Pons (tissue), 1 donor: ENCODE data around the gene NUP210L.
A peak's percentile ranks its signal among the peaks of the same experiment; 100 is the strongest.

ENCODE experiments used
- DNase-seq: peaks from one replicate; pipeline ENCODE4 v3.0.0-alpha.2; 2016; ENCODE audit warnings: low spot score

NUP210L gene

DNA sequence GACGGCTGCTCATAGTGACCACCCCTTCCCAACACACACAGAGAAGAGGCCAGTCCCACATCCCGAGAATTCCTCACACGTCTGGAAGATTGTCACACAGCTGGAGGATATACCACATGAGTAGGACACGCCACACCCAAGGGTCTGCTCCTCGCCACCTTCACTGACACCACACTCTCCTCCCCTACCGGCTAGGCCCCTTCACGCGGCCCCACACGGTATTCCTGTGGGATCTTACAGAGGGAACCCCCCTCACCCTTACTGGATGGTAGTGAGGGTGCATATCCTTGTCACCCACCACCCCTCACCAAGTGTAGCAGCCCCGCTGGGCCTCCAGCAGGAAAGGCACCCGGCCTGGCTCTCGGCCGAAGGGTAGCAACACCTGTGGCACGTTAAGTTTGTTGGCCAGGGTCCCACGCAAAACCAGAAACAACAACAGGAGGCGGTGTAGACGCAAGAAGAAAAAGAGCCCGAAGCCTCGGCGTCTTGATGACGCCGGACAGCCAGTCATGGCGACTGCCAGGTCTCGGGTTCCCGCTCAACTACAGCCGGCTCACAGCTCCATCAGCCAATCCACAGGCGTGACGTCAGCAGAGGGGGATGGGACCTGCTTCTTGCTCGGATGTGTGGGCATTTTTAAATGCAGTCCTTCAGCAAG lies at the start of gene NUP210L:
Gene NUP210L (minus strand): TSS at position 540 of the 658 bp plus-strand sequence.
- no peak for DNase-seq

- no peak for DNase-seq
Measured at GRCh38 chr1:154199563-154199879, 44.6 kb upstream of the NUP210L start.

GRCh38 chr1:154198756-154199562 lies 44.1 kb upstream of the NUP210L start:
- DNase-seq, result peak; percentile 83

DNA sequence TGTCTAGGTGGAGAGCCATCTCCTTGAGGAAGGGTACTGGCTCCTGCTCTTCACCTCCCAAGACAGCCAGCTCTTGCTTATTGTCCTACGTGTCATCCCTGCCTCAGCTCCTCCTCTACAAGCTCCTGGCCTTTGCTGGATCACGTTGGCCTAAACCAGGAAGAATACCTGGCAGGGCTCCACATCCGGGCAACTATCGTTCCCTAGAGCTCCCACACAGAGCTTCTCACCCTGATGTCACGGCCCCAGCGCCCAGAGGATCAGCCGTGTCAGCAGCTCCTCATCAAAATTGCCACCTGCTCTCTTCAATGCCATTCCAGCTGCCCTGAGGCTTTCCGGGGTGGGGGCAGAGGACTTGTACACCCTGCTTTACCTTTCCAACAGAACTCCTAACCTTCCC lies 38.9 kb upstream of the NUP210L start:
- no peak for DNase-seq

- no peak for DNase-seq
Measured at GRCh38 chr1:154192476-154192875, 37.6 kb upstream of the NUP210L start.

GRCh38 chr1:154191990-154192461 lies 37.2 kb upstream of the NUP210L start, which contains the start of gene TPM3:
Gene TPM3 (minus strand): TSS chr1:154192100. CDS start chr1:154192018, 82 bp downstream.
- DNase-seq, result no peak

DNA sequence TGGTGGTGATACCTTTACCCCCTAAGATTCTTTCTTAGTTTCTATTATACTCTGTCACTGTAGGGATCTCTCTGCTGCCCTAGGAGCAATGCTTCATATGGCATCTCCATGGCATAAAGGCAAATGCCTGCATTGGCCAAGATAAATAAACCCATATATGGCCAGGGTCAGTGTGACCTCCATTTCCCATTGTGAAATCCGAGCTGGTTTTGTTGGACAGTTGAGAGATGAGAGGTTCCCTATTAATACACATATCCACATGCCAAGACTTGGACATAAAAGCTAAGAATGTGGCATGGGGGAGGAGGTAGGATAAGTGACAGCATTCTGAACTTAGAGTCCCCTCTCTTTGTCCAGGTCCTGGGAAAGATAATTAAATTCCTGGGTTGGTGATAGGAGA lies 35.7 kb upstream of the NUP210L start:
- DNase-seq, result no peak

DNA sequence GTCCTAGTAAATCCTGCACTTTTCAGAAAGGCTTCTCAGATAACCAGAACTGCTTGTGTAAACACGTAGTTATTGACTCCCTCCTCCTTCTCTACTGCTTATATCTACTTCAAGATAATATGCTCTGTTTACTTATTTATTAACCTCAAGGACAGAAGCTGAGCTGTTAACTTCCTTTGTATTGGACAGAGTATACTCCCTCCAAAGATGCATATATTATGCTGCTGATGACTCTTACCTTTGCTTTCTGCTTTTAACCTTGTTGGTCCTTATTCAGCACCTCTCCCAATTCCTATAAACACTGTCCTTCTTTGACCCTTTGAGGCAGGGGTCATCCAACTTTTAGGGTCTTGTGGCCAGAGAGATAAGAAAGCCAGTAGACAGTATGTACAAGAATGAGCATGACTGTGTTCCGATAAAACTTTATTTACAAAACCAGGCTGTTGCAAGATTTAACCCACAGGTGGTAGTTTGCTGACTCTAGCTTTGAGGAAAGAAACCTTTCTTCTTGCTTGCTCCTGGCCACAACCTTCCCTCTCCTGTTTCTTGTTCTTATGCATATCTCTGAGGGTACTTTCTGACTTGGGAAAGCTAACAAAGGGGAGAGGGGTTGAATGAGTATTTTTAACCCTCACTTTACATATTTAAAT lies 32.1 kb upstream of the NUP210L start:
- DNase-seq, result no peak

GRCh38 chr1:154186177-154186576 lies 31.3 kb upstream of the NUP210L start:
- DNase-seq, result no peak

- peak; percentile 93 for DNase-seq
Measured at GRCh38 chr1:154183046-154183915, 28.4 kb upstream of the NUP210L start.

DNA sequence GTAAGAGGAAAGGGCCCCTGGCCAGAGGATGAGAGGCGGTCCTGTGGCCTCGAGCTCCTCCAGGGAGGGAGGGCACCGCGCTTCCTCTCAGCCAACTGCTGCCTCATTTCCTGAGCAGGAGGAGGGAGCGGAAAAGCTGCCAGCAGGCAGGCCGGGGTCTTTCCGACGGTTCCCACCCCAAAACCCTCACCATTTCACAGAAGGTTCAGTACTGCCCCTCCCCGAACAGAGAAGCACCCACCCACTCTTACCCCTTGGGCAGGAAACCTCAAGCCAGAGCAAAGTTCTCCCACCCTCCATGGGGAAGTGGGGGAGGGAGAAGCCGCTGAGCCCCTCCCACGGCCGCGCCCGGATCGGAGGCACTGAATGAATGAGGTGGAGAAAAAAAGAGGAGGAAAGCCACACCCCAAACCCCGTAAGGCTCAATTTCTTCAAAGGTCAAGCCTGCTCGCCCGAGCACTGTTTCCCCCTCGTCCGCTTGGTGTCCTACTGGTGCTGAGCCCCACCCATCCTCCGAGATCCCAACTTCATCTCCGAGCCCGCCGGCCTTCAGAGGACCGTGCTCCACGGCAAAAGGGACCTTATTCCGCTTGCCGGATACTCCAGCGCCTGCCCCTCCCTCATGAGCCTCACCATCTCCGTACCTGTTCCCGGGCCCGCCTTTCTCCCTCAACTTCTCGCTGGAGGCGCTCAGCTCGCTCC lies 27.6 kb upstream of the NUP210L start:
- DNase-seq, result peak; percentile 65

DNA sequence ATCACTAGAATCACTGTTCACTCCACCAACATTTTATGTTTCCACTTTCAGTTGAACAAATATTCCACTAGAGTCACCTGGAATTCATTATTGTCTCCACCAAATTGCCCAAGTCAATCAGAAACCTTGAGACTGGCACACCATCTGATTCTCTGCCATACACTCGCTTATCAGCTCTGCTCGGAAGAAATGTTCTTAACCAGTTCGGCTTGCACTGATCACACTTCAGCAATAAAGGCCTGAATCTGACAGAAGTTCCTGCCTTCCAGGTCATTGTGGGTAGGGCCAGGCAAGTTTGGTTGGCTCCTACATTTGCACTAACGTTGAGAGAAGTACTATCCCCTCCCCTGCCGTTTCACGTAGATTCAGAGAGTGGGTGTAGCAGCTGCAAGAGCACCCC lies 27.1 kb upstream of the NUP210L start:
- DNase-seq, result no peak

DNA sequence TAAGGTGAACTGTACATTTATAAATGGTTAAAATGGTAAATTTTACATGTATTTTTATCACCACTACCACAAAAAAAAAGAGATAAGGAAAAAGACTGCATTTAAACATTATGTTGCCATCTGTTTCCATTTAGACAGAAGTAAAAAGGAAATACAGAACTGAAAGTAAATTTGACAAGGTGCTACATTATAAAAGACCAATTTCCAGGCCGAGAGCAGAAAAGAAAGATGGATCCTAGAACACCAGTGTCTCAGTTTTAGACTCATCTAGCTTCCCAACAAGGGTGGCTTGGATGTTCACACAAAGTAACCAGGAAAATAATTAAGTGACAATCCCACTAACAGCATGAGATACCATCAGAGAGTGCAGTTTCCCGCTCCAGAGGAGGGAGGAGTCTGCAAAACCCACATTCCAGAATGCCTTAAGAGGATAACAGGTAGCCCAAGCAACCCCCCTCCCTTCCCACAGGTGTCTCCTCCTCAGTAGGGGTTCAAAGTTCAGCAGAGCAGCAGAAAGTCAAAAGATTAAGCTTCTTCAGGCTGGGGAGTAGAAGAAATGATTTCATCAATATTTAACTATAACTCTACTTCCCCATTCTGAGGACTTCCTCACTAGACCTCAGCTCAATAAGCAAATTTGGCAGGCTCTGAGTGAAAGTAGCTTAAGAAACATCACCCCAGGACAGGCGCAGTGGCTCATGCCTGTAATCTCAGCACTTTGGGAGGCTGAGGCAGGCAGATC lies 25.2 kb upstream of the NUP210L start:
- no peak for DNase-seq

DNA sequence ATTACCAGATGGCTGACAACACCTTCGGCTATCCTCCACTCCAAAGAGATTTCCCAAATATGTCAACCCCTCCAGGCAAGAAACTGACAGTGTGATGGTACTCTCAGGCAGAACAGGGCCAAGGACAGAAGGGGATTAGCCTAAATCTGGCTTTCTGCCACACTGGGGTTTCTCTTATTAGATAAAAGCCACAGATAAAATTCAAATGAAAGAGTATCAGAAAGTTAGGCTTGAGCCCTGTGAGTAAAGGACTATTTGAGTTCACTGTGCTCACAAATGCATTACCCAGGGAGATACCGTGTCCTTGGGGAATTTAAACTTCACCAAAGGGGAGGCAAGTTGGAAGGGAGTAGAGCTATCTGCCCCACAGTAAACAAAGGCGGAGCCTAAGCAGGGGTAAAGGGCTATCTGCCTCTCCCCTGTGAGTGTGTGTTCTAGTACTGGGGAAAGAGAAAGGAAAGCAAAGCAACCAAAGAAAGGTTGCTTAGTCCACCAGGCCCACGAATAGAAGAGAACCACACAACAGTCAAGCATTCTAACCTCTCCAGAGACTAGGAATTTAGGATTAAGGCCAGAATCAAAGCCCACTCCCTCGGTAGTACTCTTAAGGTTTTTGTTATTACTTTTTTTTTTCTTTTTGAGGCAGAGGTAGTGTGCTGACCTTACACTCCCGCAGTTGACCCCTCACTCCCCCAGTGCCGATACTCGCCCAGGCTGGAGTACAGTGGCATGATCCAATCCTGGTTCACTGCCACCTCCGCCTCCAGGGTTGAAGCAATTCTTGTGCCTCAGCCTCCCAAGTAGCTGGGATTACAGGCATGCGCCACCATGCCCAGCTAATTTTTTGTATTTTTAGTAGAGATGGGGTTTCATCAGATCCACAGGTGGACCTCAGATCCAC lies 24.3 kb upstream of the NUP210L start:
- DNase-seq, result no peak

DNA sequence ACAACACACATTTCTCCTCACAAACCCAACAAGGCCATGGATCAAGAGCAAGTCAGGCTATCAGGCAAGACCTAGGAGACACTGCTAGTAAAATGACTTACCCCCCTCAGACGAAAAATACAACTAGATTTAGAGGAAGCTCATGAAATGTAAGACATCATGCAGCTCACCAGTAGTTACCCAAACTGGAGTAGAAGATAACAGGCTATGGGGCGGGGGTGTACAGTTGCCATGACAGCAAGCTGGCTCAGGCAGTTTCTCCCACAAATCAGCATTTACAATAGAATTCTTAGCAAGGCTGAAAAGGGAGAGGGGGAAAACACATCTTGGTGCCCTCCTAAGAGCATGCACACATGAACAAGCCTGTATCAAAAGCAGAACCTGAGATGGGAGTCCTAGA lies 23.1 kb upstream of the NUP210L start:
- no peak for DNase-seq

DNA sequence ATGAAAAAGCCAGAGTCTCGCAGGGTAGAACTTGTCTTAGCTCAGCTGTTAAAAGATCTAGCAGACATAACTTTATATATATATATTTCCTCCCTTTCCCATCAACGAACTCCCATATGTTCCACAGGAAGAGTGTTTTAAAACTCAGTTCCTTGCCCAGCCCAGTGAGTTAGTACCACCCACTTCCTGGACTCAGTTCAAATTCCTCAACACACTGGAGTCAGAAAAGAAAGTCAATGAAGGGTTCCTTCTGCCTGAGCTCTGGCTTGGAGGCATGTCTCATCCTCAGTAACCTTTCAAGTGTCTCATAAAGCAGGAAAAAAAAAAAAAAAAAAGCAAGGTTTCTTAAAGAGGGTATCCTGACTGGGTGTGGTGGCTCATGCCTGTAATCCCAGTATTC lies 21.5 kb upstream of the NUP210L start:
- DNase-seq, result peak; percentile 35

DNA sequence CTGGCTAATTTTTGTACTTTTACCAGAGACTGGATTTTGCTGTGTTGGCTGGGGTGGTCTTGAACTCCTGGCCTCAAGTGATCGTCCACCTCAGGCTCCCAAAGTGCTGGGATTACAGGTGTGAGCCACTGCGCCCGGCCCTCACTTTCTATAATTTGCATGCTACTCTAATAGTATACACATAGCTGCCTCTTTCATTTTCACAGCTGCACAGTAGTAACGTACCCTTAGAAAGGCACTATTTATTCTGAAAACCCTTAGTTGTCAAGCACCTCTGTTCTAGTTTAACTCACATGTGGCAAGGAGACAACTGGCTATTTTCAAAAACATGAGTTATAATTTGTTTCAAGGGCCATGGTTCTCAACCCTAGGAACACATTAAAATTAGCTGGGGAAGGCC lies 19.8 kb upstream of the NUP210L start:
- DNase-seq, result no peak

DNA sequence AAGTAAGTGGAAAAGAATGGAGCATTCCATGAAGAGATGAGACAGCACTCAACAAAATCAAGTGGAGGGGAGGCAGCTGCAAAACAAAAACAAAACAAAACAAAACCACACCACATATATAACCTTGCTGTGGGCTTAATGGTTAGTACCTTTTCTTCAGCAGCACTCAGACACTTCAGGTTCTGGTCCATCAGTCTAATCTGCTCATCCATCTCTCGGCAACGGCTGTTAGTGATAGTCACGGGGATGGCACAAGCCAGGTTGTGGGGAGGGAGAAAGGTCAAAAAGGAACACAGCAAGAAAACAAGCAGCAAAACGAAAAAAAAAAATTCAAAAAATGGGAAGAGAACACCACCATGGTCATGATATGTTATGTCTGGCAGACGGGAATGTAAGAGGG lies 17.0 kb upstream of the NUP210L start:
- DNase-seq, result no peak

DNA sequence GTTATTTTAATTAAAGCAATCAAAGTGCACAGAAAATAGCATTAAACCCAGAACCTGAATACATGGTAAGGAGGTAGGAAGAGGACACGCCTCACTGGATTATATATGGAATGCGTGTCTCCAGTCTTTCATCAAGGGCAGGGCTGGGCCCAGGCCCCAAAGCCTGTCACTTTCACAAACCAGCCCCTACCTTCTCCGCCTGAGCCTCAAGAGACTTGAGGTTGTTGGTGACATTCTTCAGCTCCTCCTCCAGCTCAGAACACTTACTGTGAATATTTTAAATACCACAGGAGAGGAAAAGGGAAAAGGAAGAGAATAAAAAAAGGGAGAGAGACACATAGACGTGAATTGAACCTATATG lies 16.3 kb upstream of the NUP210L start:
- no peak for DNase-seq
